ENCODE data around the gene TMEM116.

Gene TMEM116

DNA sequence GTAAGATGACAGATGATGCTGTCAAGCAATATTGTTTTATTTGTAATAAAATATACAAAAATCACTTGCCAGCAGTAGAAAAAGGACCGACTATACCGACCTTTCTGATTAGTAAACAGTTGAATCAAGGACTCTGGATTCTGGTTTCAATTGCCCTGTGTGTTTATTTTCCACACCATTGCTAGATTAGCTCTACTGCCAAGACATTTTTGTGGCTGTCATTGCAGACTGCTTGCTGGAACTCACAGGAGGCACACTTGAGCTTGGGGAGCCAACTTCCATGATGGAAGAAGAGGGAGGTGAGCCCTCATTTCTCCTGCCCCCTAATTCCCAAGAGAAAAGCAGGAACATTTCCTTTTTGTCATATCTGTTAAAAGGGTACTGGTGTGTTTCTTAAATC, 119.7 kb downstream of the TMEM116 start:
- no peak for DNase-seq (ENCODE audit: low read depth in 2 of 2)

DNA sequence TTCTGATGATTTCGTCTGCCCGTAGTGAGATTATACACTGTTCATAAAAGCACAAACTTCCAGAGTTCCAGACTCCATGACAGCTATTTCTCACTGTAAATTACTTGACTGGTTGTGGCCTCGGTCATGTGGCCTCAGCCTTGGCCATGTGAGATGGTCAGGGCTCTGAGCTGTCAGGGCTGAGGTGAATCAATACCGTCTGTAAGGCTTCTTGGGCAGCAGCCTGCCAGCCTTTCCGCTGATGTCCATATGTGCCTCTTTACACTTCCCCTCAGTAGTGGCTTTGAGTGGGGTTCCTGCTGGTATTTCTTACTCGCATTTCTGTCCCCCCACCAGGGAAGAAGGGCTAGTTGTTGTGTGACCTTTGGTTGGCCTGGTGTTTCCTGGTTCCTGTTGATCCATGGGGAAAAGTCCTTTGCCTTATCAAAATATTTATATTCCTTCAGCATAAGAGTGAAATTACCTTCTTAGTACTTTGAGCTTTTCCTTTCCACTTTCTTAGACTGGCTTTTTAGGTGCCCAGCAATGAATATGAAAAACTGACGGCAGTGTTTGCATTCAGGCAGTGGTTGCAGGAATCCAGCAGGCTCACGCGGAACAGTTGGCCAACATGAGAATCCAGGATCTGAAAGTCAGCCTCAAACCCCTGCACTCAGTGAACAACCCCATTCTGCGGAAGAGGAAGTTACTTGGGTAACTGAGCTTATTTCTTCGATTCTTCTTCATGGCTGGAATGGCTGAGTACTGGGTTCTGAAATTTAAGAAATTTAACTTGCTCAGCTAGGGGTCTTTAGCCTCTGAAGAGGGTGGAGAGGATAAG, 124.8 kb downstream of the TMEM116 start:
- DNase-seq (ENCODE audit: low read depth in 2 of 2), result no peak

DNA sequence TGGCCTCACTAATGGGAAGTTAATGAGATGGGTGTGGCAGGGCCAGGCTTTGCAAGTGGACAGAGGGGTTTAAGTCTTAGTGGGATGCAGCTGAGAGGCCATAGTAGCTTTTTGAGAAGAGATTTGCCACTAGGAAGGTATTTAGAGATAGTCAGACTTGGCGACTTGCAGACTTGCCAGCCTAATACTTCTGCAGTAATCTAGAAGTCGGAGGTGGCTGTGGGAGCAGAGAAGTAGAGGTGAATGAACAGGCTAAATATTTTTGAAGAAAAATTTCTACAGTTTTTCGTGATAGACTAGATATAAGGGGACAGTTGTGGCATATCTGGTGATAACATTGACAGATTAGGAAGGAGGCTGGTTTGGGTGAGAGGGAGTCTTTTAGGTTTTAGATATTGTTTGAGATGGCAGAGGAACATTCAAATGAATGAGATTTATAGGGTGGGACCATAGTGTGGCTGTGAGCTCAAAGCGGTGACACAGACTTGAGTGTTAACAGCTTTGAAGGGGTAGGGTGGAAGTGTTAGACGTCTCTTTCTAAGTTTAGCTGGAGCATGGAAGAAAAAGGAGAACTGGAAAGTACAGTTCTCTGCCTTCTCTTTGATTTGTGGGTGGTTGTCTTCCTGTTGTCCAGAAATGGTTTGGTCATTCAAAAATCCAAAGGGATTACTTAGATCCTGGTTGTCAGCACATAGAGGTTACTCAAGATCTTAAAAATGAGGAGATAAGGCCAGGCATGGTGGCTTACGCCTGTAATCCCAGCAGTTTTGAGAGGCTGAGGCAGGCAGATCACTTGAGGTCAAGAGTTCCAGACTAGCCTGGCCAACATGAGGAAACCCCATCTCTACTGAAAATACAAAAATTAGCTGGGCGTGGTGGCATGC, 126.1 kb downstream of the TMEM116 start:
- no peak for DNase-seq (ENCODE audit: low read depth in 2 of 2)

DNA sequence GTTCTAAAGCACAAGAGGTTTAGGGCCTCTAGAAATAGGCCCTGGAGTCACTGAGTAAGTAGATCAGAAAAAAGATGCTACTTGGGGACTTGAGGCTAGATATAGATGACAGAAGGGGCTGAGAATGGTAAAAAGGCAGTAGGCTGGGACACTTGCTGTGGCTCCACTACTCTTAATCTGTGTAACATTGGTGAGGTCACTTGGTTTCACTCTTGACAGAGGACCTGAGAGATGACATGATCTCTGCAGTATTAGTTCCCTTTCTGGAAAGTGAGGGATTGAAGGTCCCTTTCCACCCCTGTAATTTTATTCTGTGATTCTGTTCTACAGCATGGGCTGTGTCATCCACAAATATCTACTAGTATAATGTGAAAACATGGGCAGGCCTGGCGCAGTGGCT, 131.2 kb downstream of the TMEM116 start:
- no peak for DNase-seq (ENCODE audit: low read depth in 2 of 2)
